ENCODE data around the gene ASPSCR1. TPM values are rescaled to one million over a fixed set of nuclear protein-coding genes. Genes with fewer than 3 reads are reported as not detected.

ASPSCR1 gene
- total and polyA plus RNA-seq, 9 of the 15 experiments (the other 6 are each of a cell fraction or from before 2014, with no cell fraction given) = 0.90 to 36.9 (median 11.6) TPM

GRCh38 chr17:81977211-81977808 is at the start of gene ASPSCR1 (continued):
- TF ChIP-seq GTF2A2 (tag; IDR thresholded peaks at IDR 0.05) = no peak
- peak; percentile 82 for TF ChIP-seq HCFC1 (IDR thresholded peaks at IDR 0.05; ENCODE audit: low read depth, low read length)
- TF ChIP-seq ZC3H11A (IDR thresholded peaks at IDR 0.05; ENCODE audit: low read depth, low read length) = no peak
- TF ChIP-seq RBFOX2 (IDR thresholded peaks at IDR 0.05; ENCODE audit: low read depth, low read length) = peak; percentile 95
- peak; percentile 39; the same call in 1 of the 2 replicates for TF ChIP-seq ZBTB33 (CRISPR knock-in tag; IDR thresholded peaks at IDR 0.05)
- TF ChIP-seq KLF13 (tag; IDR thresholded peaks at IDR 0.05; ENCODE audit: borderline replicate concordance, low read depth) = peak; percentile 95
- peak; percentile 30; the same call in 1 of the 2 replicates for TF ChIP-seq MGA (IDR thresholded peaks at IDR 0.05)
- no peak for TF ChIP-seq NFYB (IDR thresholded peaks at IDR 0.05; ENCODE audit: extremely low read depth, insufficient read length)
- no peak for TF ChIP-seq IFI16 (CRISPR knock-in tag; IDR thresholded peaks at IDR 0.05)
- TF ChIP-seq ZKSCAN3 (CRISPR knock-in tag; IDR thresholded peaks at IDR 0.05) = no peak
- TF ChIP-seq PURB (CRISPR knock-in tag; IDR thresholded peaks at IDR 0.05; ENCODE audit: low read depth) = no peak
- TF ChIP-seq GATA2 (CRISPR knock-in tag; IDR thresholded peaks at IDR 0.05) = no peak
- TF ChIP-seq MITF (IDR thresholded peaks at IDR 0.05) = peak; percentile 94
- TF ChIP-seq RUNX1 (IDR thresholded peaks at IDR 0.05; ENCODE audit: low read depth) = no peak

All from K562 (cell line).